Brain microvascular endothelial cell (primary cell): ENCODE measurements around the gene BCAR3.

ENCODE experiments used
- DNase-seq: peaks from one replicate; pipeline ENCODE4 v3.0.0-alpha.2; 2020
- H3K27ac ChIP-seq: fragments of 250-450 bp; sonication (Bioruptor Pico); 2 replicates; pipeline ENCODE4 v1.5.1; 2020; ENCODE audit warnings: mild to moderate bottlenecking, moderate library complexity
- H3K27me3 ChIP-seq: fragments of 250-450 bp; sonication (Bioruptor Pico); replicated peaks from 2 replicates; pipeline ENCODE4 v1.5.1; 2020; ENCODE audit warnings: mild to moderate bottlenecking
- H3K36me3 ChIP-seq: fragments of 250-450 bp; sonication (Bioruptor Pico); replicated peaks from 2 replicates; pipeline ENCODE4 v1.5.1; 2020; ENCODE audit warnings: mild to moderate bottlenecking
- H3K4me3 ChIP-seq: 2 replicates; pipeline ENCODE4 v1.5.1; 2011; ENCODE audit warnings: low read depth, mild to moderate bottlenecking, control low read depth, low read length, moderate library complexity
- CTCF ChIP-seq: IDR thresholded peaks from 2 replicates; pipeline ENCODE4 v1.5.1; 2011; ENCODE audit warnings: low read depth, mild to moderate bottlenecking, moderate library complexity, low read length, control low read depth, inconsistent platforms; ENCODE audit errors: missing control alignments
- in situ Hi-C: cut with HindIII; loops from 2 replicates; pipeline ENCODE4 v1.10.0; 2017; ENCODE audit warnings: low sequenced_read_pairs, low pct_ligation_motif_present

The BCAR3 gene

GRCh38 chr1:93532780-93533378 lies 148.8 kb downstream of the BCAR3 start:
- no peak overlapping the region for H3K27ac ChIP-seq
- H3K27me3 ChIP-seq = no peaks in the 10 kb centered on the region
- no peak overlapping the region for H3K4me3 ChIP-seq
- no peak for DNase-seq
- no peak for TF ChIP-seq CTCF
- no peaks in the 10 kb centered on the region for H3K36me3 ChIP-seq
- in situ Hi-C loops = no loop called here

GRCh38 chr1:93531193-93531592 lies 150.4 kb downstream of the BCAR3 start:
- Histone ChIP-seq H3K27ac (no peak overlapping the region), H3K4me3 (no peak overlapping the region), H3K27me3 (no peaks in the 10 kb centered on the region), H3K36me3 (no peaks in the 10 kb centered on the region)
- no peak for TF ChIP-seq CTCF
- DNase-seq = no peak
- in situ Hi-C loops = no loop called here

- no peak for DNase-seq
Observed at GRCh38 chr1:93528412-93528811, 153.2 kb downstream of the BCAR3 start.

GRCh38 chr1:93526431-93526830 lies 155.2 kb downstream of the BCAR3 start:
- in situ Hi-C loops = no loop called here
- no peak for DNase-seq
- no peaks in the 10 kb centered on the region for H3K27me3 ChIP-seq
- H3K27ac ChIP-seq = no peak overlapping the region
- no peak for TF ChIP-seq CTCF
- no peaks in the 10 kb centered on the region for H3K36me3 ChIP-seq
- no peak overlapping the region for H3K4me3 ChIP-seq

More at GRCh38 chr1:93528412-93528811, 153.2 kb downstream of the BCAR3 start:
- no peak for TF ChIP-seq CTCF
- Histone ChIP-seq H3K27ac (no peak overlapping the region), H3K27me3 (no peaks in the 10 kb centered on the region), H3K36me3 (no peaks in the 10 kb centered on the region), H3K4me3 (no peak overlapping the region)
- in situ Hi-C loops = no loop called here

GRCh38 chr1:93525431-93525830 lies 156.2 kb downstream of the BCAR3 start:
- no peaks in the 10 kb centered on the region for H3K36me3 ChIP-seq
- no peak for TF ChIP-seq CTCF
- H3K4me3 ChIP-seq = no peak overlapping the region
- H3K27ac ChIP-seq = no peak overlapping the region
- no peaks in the 10 kb centered on the region for H3K27me3 ChIP-seq
- in situ Hi-C loops = no loop called here
- DNase-seq = no peak

- no peak for TF ChIP-seq CTCF
- Histone ChIP-seq H3K27ac (no peak overlapping the region), H3K27me3 (no peaks in the 10 kb centered on the region), H3K4me3 (no peak overlapping the region), H3K36me3 (no peaks in the 10 kb centered on the region)
- in situ Hi-C loops = no loop called here
- no peak for DNase-seq
Observed at GRCh38 chr1:93522721-93523120, 158.9 kb downstream of the BCAR3 start.
